Omental fat pad (tissue), 4 donors: Measurements from ENCODE around the gene RAPGEF6. TPM values are rescaled to one million over a fixed set of nuclear protein-coding genes. Genes with fewer than 3 reads are reported as not detected.
"Not testable (repeated sequence)": the region's sequence is repeated elsewhere in the genome, so short reads cannot be mapped to it uniquely, and the experiment has no call there.

Experiments used
- ATAC-seq: fragments of 150-250 bp; one replicate; pipeline ENCODE4 v1.9.1; 2016; ENCODE audit warnings: mild to moderate bottlenecking, moderate library complexity; ENCODE audit not compliant: low FRiP score
- DNase-seq: peaks from one replicate; pipeline ENCODE4 v3.0.0-alpha.2; 2019; ENCODE audit warnings: low spot score
- total RNA-seq, 4 donors: library from RNA; depleted of rRNA; stranded (reverse); fragments of >200 nt; gene quantifications; one replicate each; pipeline ENCODE4 v1.1.0, GENCODE V29; 2016
- TF ChIP-seq, protein P1 (sequence below), 3 donors: fragments of 450-650 bp; IDR thresholded peaks; one replicate each; pipeline ENCODE4 v1.5.1; 2016 to 2017; ENCODE audit warnings: antibody characterized with exemption in 3 of 3, mild to moderate bottlenecking in 3 of 3, moderate library complexity in 2 of 3

Gene RAPGEF6
- total RNA-seq, 4 donors from 2014 or later = 14.7 to 31.5 (median 24.2) TPM

DNA sequence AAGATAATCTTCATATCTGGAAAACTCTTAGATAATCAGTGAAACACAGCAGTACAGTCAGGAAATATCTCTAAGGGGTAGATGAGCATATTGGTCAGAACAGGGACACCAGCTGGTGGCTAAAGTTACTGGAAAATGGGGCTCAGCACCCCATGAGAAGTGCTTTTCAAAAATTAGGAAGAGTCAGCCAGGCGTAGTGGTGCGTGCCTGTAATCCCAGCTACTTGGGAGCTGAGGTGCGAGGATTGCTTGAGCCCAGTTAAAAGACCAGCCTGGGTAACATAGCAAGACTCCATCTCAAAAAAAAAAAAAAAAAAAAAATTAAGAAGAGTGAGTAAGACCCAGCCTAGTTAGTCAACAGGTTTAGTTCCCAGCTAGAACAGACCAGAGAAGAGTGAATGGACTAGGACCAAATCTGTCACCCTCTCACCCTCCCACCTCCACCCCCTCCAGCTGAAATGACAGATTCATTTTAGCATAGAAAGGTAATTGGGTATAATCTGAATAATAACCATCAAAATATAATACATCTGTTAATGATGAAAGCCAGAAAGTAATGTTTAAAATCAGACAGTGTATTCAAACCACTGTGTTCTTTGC lies 250.3 kb downstream of the RAPGEF6 start:
- no peak for ATAC-seq

DNA sequence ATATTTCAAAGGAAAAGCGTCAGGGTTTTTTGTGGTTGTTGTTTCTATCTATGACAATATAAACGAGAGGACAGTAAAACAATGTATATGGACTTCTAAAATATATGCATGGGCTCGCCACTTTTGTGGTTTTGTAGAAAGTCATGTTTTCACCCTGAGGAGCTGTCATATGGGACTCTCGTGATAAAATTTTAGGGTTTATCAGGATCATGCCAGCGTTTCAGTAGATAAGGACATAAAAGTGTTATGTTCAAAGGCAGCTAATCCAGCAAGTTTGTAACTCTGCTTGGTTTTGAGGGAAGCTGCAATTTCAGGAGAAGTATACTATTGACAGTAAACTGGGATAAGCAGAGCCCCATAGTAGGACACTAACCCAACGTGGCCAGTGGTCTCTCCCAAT lies 250.9 kb downstream of the RAPGEF6 start:
- TF ChIP-seq, protein P1, sequence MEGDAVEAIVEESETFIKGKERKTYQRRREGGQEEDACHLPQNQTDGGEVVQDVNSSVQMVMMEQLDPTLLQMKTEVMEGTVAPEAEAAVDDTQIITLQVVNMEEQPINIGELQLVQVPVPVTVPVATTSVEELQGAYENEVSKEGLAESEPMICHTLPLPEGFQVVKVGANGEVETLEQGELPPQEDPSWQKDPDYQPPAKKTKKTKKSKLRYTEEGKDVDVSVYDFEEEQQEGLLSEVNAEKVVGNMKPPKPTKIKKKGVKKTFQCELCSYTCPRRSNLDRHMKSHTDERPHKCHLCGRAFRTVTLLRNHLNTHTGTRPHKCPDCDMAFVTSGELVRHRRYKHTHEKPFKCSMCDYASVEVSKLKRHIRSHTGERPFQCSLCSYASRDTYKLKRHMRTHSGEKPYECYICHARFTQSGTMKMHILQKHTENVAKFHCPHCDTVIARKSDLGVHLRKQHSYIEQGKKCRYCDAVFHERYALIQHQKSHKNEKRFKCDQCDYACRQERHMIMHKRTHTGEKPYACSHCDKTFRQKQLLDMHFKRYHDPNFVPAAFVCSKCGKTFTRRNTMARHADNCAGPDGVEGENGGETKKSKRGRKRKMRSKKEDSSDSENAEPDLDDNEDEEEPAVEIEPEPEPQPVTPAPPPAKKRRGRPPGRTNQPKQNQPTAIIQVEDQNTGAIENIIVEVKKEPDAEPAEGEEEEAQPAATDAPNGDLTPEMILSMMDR (IDR thresholded peaks at IDR 0.05) = no peak
- no peak for ATAC-seq
- DNase-seq = no peak

More for the DNA sequence above, 250.3 kb downstream of the RAPGEF6 start:
- DNase-seq = no peak
- TF ChIP-seq, protein P1 (IDR thresholded peaks at IDR 0.05) = no peak

DNA sequence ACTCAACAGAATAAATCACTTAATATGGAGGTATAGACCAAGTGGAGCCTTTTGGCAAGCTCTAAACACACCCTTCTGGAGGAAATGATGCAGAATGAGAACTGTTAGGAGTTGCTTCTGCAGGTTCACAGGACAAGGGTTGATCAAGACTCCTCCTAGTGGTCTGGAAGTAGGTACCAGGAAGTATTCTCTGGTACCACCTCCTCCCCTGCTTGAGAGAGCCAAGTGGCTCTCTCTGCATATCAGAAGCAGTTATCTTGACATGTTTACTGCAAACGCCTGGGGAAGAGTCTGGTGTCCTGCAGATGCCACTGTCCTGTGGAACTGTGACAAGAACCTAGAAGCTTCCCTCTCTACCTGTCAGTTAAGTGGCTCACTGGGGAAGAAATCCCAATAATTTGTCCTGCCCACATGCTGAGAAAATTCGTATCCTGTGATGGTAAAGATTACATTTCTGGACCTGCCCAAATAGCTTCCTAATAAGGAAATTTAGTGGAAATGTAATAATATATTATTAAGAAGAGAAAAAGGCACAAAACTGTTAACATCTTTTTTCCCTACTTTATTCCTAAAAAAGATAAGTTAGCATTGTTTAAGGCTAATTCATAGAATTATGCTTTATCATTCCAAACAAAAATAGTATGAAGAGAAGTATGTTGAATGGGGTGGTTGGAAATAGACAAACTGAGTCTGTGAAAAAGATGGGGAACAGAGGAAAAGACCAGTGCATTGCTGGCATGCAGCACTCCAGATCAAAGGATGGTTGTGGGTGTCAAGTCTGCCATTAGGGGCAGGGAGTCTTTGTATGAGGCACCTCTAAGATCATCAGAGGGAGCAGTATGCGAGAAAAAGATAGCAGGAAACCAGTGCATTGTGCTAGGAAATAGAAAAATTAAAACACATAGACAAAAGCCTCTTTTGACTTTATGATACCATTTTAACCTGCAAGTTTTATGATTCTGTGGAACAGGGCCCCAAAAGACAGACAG lies 252.3 kb downstream of the RAPGEF6 start:
- DNase-seq (no peak), ATAC-seq (no peak)

DNA sequence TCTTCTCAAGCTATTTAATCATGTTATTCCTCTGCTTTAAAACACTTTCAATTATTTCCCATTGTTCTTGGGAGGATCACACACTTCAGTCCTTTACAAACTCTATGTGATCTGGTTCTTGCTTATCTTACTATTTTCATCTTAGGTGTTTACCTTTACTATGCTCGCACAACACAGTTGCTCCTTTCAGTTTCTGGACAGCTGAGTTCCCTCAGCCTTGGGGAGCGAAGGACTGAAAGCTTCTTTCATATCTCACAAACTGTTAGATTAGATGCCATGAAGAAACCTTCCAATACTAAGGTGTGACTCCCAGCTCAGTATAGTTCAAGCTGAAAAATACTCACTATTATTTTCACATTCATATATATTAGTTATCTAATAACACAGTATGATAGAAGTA lies 253.3 kb downstream of the RAPGEF6 start:
- TF ChIP-seq, protein P1 (IDR thresholded peaks at IDR 0.05) = no peak
- ATAC-seq (no peak), DNase-seq (no peak)

More for the DNA sequence above, 252.3 kb downstream of the RAPGEF6 start:
- TF ChIP-seq, protein P1 (IDR thresholded peaks at IDR 0.05) = no peak

DNA sequence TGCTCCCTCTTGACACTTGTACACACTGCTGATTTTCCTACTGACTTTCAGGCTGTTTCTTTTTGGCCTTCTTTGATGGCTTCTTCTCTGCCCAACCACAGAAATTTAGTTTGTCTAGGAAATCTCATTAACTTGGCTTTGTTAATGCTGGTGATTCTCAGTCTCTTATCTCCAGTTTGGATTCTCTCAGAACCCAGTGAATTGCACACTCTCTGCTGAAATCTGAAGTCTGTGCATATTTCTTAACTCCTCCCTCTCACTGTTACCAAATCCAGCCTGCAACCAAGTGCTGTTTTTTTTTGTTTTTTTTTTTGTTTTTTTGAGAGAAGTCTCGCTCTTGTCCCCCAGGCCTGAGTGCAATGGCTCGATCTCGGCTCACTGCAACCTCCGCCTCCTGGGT lies 254.0 kb downstream of the RAPGEF6 start:
- DNase-seq = no peak
- TF ChIP-seq, protein P1 (IDR thresholded peaks at IDR 0.05) = no peak
- ATAC-seq = no peak

DNA sequence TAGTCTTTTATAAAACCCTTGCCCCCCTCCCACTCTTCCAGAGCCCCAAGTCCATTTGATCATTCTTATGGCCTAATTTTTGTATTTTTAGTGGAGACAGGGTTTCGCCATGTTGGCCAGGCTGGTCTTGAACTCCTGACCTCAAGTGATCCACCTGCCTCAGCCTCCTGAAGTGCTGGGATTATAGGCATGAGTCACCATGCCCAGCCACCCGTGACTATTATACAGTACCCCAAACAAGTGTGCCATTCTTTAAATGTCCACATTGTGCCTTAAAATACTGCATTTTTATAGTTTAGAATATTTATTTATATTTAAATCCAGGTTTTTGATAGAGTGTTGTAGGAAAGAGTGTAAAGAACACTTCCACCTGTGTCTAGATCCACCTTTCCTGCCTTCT lies 254.8 kb downstream of the RAPGEF6 start:
- DNase-seq, ATAC-seq: not testable (repeated sequence)

DNA sequence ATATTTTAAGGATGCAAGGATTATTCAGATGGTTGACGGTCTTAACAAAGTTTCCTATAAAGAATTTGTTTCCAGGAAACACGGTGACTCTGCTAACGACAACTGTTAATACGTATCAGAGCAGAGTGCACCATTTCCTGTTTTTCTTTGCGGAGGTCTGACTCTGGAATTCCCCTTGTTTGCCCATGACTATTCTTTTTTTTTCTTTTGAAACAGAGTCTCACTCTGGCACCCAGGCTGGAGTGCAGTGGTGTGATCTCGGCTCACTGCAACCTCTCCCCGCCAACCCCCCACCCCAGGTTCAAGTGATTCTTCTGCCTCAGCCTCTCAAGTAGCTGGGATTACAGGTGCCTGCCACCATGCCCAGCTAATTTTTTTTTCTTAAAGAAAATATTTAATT lies 255.3 kb downstream of the RAPGEF6 start:
- ATAC-seq = peak; percentile 33
- DNase-seq = no peak
- TF ChIP-seq, protein P1 (IDR thresholded peaks at IDR 0.05) = no peak
